OCI-LY3 (cell line): ENCODE data around the gene RNF17.

Source experiments
- CTCF ChIP-seq: fragments of 200-600, 300-600 bp; sonication (generic); IDR thresholded peaks from 2 replicates; pipeline ENCODE4 v1.5.1; 2014; ENCODE audit warnings: antibody characterized with exemption, low read length, low read depth
- EZH2phosphoT487 ChIP-seq: fragments of 200-600 bp; shearing (Covaris generic); IDR thresholded peaks from 2 replicates; pipeline ENCODE4 v1.6.1; 2018; ENCODE audit warnings: antibody characterized with exemption, mixed run types, low read depth

GRCh38 chr13:24719139-24719538 lies 44.8 kb upstream of the RNF17 start:
- TF ChIP-seq CTCF (no peak), EZH2phosphoT487 (no peak)
